ENCODE measurements around the gene AK6.

AK6 gene

DNA sequence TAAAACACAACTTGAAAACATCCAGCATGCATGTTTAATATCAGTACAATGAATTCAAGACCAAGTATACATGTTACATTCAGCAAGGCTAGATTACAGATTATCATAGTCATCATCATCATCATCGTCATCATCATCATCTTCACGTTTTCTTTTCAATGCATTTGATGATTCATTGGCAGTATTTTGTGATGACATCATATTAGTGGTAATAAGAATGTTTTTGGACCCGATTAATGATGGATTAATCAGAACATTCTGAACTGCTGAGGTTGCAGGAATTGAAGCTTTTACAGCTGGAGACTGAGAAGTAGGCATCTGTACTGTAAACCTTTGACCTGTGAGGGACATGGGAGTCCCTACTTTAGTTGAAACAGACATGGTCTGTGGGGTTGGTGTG lies 4.5 kb downstream of the AK6 start:
- H3K4me3 ChIP-seq (ENCODE audit: low read depth, low read length): no peak overlapping the region
- DNase-seq (ENCODE audit: low read depth): no peak
- TF ChIP-seq, protein P1, sequence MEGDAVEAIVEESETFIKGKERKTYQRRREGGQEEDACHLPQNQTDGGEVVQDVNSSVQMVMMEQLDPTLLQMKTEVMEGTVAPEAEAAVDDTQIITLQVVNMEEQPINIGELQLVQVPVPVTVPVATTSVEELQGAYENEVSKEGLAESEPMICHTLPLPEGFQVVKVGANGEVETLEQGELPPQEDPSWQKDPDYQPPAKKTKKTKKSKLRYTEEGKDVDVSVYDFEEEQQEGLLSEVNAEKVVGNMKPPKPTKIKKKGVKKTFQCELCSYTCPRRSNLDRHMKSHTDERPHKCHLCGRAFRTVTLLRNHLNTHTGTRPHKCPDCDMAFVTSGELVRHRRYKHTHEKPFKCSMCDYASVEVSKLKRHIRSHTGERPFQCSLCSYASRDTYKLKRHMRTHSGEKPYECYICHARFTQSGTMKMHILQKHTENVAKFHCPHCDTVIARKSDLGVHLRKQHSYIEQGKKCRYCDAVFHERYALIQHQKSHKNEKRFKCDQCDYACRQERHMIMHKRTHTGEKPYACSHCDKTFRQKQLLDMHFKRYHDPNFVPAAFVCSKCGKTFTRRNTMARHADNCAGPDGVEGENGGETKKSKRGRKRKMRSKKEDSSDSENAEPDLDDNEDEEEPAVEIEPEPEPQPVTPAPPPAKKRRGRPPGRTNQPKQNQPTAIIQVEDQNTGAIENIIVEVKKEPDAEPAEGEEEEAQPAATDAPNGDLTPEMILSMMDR (IDR thresholded peaks at IDR 0.05; ENCODE audit: low read depth, low read length, missing control alignments): no peak

DNA sequence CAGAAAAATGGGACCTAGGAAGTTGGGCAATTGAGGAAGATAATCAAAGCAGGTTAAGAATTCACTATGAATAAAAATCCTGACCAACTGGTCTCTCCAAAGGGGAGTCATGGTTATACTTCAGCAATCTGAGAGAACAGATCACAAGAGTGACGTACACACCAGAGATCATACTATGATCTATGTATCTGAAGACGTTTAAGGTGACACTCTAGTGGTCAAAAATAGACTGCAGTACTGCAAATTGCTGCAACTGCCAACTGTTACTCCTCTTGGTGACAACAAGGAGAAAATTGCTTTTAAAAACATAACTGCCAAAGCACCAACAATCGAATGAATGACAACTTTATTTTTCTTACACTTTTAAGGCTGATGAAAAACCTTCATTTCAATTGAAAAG lies 4.9 kb downstream of the AK6 start:
- H3K4me3 ChIP-seq (ENCODE audit: low read depth, low read length): no peak overlapping the region
- TF ChIP-seq, protein P1 (IDR thresholded peaks at IDR 0.05; ENCODE audit: low read depth, low read length, missing control alignments): peak; percentile 63
- no peak for DNase-seq (ENCODE audit: low read depth)

DNA sequence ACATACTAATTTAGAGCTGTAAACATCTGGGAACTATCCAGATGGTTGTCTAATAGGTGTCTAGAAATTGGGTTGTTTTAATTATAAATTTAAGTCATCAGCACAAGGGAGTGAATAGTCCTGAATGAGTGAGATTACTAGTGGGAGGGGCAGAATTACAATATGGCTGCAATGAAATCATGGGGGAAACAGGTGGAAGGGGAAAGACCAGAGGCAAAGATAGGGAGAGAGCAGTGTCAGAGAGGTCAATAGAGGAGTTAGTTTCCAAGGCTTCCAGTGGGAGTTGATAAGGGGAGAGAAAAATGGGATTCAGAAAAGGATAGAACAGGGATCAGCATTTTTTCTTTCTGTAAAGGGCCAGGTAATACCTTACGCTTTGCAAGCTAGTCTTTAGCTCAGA lies 8.9 kb downstream of the AK6 start:
- no peak overlapping the region for H3K4me3 ChIP-seq (ENCODE audit: low read depth, low read length)
- no peak for DNase-seq (ENCODE audit: low read depth)
- TF ChIP-seq, protein P1 (IDR thresholded peaks at IDR 0.05; ENCODE audit: low read depth, low read length, missing control alignments): no peak

DNA sequence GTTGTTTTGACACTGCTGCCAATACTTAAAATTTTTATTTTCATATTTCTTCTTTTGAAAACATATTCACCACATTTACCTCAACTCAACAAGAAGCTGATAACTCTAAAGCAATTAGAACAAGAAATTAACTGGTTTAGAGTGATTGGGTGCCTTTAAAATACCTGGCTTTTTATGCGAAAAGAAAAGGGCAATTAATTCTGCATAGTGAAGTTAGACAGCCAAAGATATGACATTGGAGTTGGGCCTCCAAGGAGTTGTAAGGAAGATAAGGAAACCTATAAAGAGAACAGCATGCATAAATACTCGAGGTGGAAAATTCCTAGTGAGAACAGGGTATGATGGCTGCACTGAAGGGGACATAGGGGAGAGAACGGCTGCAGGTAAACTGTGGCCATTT lies 9.6 kb downstream of the AK6 start:
- H3K4me3 ChIP-seq (ENCODE audit: low read depth, low read length): no peak overlapping the region
- TF ChIP-seq, protein P1 (IDR thresholded peaks at IDR 0.05; ENCODE audit: low read depth, low read length, missing control alignments): no peak
- no peak for DNase-seq (ENCODE audit: low read depth)

DNA sequence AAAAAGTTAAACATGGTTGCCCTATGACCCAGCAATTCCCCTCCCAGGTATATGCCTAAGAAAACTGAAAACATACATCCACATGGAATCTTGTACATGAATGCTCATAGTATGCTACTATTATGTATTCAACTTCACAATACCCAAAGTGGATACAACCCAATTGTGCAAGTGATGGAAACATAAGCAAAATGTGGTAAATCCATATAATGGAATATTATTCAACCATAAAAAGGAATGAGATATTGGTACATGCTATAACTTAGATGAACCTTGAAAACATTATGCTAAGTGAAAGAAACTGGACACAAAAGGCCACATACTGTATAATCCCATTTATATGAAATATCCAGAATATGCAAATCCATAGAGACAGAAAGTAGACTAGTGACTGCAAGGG lies 18.7 kb downstream of the AK6 start:
- DNase-seq (ENCODE audit: low read depth): no peak
- TF ChIP-seq, protein P1 (IDR thresholded peaks at IDR 0.05; ENCODE audit: low read depth, low read length, missing control alignments): no peak
- H3K4me3 ChIP-seq (ENCODE audit: low read depth, low read length): no peak overlapping the region

DNA sequence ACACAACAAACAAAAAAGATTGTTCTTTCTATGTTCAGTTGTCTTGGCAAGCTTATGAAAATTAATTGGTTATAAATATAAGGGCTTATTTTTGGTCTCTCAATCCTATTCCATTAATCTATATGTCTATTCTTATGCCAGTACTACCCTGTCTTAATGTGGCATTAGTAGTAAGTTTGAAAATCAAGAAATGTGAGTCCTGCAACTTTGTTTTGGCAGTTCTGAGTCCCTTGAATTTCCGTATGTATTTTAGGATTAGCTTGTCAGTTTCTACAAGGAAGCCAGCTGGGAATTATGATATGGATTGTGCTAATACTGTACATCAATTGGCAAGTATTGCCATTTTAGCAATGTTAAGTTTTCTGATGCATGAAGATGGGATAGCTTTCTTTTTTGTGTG lies 26.2 kb downstream of the AK6 start:
- no peak overlapping the region for H3K4me3 ChIP-seq (ENCODE audit: low read depth, low read length)
- no peak for DNase-seq (ENCODE audit: low read depth)
- TF ChIP-seq, protein P1 (IDR thresholded peaks at IDR 0.05; ENCODE audit: low read depth, low read length, missing control alignments): no peak

DNA sequence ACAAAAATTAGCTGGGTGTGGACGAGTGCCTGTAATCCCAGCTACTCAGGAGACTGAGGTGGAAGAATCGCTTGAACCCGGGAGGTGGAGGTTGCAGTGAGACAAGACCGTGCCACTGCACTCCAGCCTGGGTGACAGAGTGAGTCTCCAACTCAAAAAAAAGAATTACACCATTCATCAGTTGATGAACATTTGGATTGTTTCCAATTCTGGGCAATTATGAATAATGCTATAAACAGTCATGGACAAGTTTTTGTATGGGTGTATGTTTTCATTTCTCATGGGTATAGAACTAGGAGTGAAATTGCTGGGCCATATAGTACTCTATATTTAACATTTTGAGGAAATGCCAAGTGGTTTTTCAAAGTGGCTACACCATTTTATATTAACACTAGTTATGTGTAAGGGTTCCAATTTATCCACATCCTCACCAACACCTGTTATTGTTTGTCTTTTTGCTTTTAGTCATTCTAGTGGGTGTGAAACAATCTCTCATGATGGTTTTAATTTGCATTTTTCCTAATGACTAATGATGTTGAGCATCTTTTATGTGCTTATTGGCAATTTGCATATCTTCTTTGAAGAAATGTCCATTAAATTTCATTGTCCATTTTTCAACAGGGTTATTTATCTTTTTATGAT lies 27.7 kb downstream of the AK6 start:
- H3K4me3 ChIP-seq (ENCODE audit: low read depth, low read length): no peak overlapping the region
- TF ChIP-seq, protein P1 (IDR thresholded peaks at IDR 0.05; ENCODE audit: low read depth, low read length, missing control alignments): no peak
- DNase-seq (ENCODE audit: low read depth): no peak
